Lung (tissue), 12 donors: ENCODE data around the gene TRIM65. TPM values are rescaled to one million over a fixed set of nuclear protein-coding genes. Genes with fewer than 3 reads are reported as not detected.
"Not testable (repeated sequence)": the region's sequence is repeated elsewhere in the genome, so short reads cannot be mapped to it uniquely, and the experiment has no call there.

Experiments
- ATAC-seq: fragments of 200-7000 bp; cut with Tn5 transposase; one replicate; pipeline ENCODE4 v1.9.1; 2020; ENCODE audit warnings: moderate number of reproducible peaks; ENCODE audit not compliant: insufficient read depth, low FRiP score
- DNase-seq, 3 donors: peaks; one replicate each; pipeline ENCODE4 v3.0.0-alpha.2; 2013 to 2017
- H3K27ac ChIP-seq, 2 donors: one replicate each; pipeline ENCODE4 v1.5.1; 2013; ENCODE audit warnings: mild to moderate bottlenecking in 2 of 2, moderate library complexity in 2 of 2, control low read depth in 1 of 2, inconsistent platforms in 1 of 2, low read depth in 1 of 2, low read length in 1 of 2
- H3K27me3 ChIP-seq, 3 donors: one replicate each; pipeline ENCODE4 v1.5.1; 2013; ENCODE audit warnings: low read length in 2 of 3; ENCODE audit not compliant: control insufficient read depth in 3 of 3, insufficient read depth in 3 of 3
- H3K36me3 ChIP-seq, 4 donors: one replicate each; pipeline ENCODE4 v1.5.1; 2013; ENCODE audit warnings: low read length in 4 of 4, mild to moderate bottlenecking in 1 of 4, moderate library complexity in 1 of 4; ENCODE audit not compliant: control insufficient read depth in 4 of 4, insufficient read depth in 4 of 4
- H3K4me1 ChIP-seq, 5 donors: one replicate each; pipeline ENCODE4 v1.5.1; 2013; ENCODE audit warnings: low read length in 5 of 5, mild to moderate bottlenecking in 2 of 5, moderate library complexity in 1 of 5; ENCODE audit not compliant: control insufficient read depth in 5 of 5, insufficient read depth in 5 of 5
- H3K4me3 ChIP-seq: one replicate; pipeline ENCODE4 v1.5.1; 2013; ENCODE audit warnings: mild to moderate bottlenecking, control low read depth, moderate library complexity
- H3K9ac ChIP-seq, 2 donors: one replicate each; pipeline ENCODE4 v1.5.1; 2013; ENCODE audit warnings: low read length in 2 of 2, control low read depth in 1 of 2; ENCODE audit not compliant: insufficient read depth in 1 of 2
- H3K9me3 ChIP-seq, 4 donors: one replicate each; pipeline ENCODE4 v1.5.1; 2013; ENCODE audit warnings: low read length in 3 of 4, mild to moderate bottlenecking in 1 of 4, moderate library complexity in 1 of 4; ENCODE audit not compliant: control insufficient read depth in 4 of 4, insufficient read depth in 3 of 4
- CTCF ChIP-seq: IDR thresholded peaks from 2 replicates; pipeline ENCODE4 v1.5.1; 2012; ENCODE audit warnings: mild to moderate bottlenecking; ENCODE audit errors: control extremely low read depth, extremely low read depth
- WGBS, 2 donors: extraction: QIAGEN DNeasy Blood & Tissue Kit; methylation state at CpG; one replicate each; pipeline ENCODE4 v1.1.7; 2013; 5-methylcytosine and 5-hydroxymethylcytosine counted together
- polyA plus RNA-seq, 2 donors: library from polyadenylated mRNA; stranded (reverse); fragments of 200-250 nt; gene quantifications; one replicate each; pipeline ENCODE4 v1.2.1, GENCODE V29; 2013
- total RNA-seq, 2 donors: library from RNA; depleted of rRNA in 1 of 2; stranded (reverse); fragments of >200 nt in 1 of 2; gene quantifications; one replicate each; pipeline ENCODE4 v1.2.1, GENCODE V29; 2014 to 2021
- donor health status: control.
- donor health status: control.
- donor health status: Bipolar disorder and iron deficiency.
- donor health status: healthy.
- donor health status: DM: yes; HTN: yes; CAD: no.

TRIM65 gene
- total and polyA plus RNA-seq, 4 donors: 12.7 to 32.9 (median 21.2) TPM

GRCh38 chr17:75864448-75864871 is 32.3 kb downstream of the TRIM65 start:
- Histone ChIP-seq H3K4me1 (peaks cover 0 to 27% (median 10%) of the 10 kb centered on the region in 5 donors), H3K27ac (peak overlapping the region; percentile 37 to 75), H3K9me3 (no peaks in the 10 kb centered on the region), H3K36me3 (no peaks in the 10 kb centered on the region), H3K9ac (peak overlapping the region in 1 of 2 donors; percentile 91), H3K4me3 (no peak overlapping the region), H3K27me3 (no peaks in the 10 kb centered on the region)
- ATAC-seq (peak; percentile 69), DNase-seq (peak; percentile 97 to 99 (median 99))
- 5% methylated on average over 8 of the region's 8 CpGs for WGBS, 2 donors
- TF ChIP-seq CTCF: no peak

GRCh38 chr17:75861927-75862317 is 34.8 kb downstream of the TRIM65 start:
- H3K27ac ChIP-seq: no peak overlapping the region
- ATAC-seq (no peak), DNase-seq (no peak)
- WGBS, 2 donors: 64 to 77% methylated on average over 9 of the region's 9 CpGs
- no peaks in the 10 kb centered on the region for H3K9me3 ChIP-seq
- H3K4me1 ChIP-seq: peaks cover 0 to 16% (median 8%) of the 10 kb centered on the region in 5 donors
- no peaks in the 10 kb centered on the region for H3K27me3 ChIP-seq
- no peaks in the 10 kb centered on the region for H3K36me3 ChIP-seq
- no peak overlapping the region for H3K9ac ChIP-seq
- H3K4me3 ChIP-seq: no peak overlapping the region
- no peak for TF ChIP-seq CTCF

GRCh38 chr17:75859358-75859757 is 37.4 kb downstream of the TRIM65 start:
- not testable (repeated sequence) for H3K36me3 ChIP-seq, ATAC-seq, H3K27me3 ChIP-seq, H3K9ac ChIP-seq, H3K9me3 ChIP-seq, H3K4me3 ChIP-seq, DNase-seq
- H3K4me1 ChIP-seq: peaks cover 0 to 17% (median 8%) of the 10 kb centered on the region in 5 donors
- H3K27ac ChIP-seq: peak overlapping the region in 1 of 2 donors; percentile 96
- WGBS, 2 donors: 86 to 93% methylated on average over 10 of the region's 10 CpGs

GRCh38 chr17:75856062-75856756 is 40.5 kb downstream of the TRIM65 start:
- peak in 1 of 3 donors; percentile 43 for DNase-seq
- WGBS, 2 donors: 1 to 2% methylated on average over 23 to 24 of the region's 24 CpGs
- no peak for ATAC-seq

More at GRCh38 chr17:75856062-75856756, 40.5 kb downstream of the TRIM65 start:
- peak overlapping the region; percentile 94 to 100 for H3K27ac ChIP-seq
- H3K4me1 ChIP-seq: peaks cover 0 to 17% (median 7%) of the 10 kb centered on the region in 5 donors
- peaks cover 0 to 3% (median 3%) of the 10 kb centered on the region in 4 donors for H3K36me3 ChIP-seq
- H3K9ac ChIP-seq: peak overlapping the region; percentile 44 to 86
- TF ChIP-seq CTCF: no peak
- no peaks in the 10 kb centered on the region for H3K9me3 ChIP-seq
- H3K4me3 ChIP-seq: peak overlapping the region; percentile 63
- H3K27me3 ChIP-seq: no peaks in the 10 kb centered on the region
